Ectodermal cell (in vitro differentiated cells): ENCODE data around the gene CHGA.

ENCODE experiments used
- H3K27ac ChIP-seq: 2 replicates; pipeline ENCODE4 v1.7.0; 2013; ENCODE audit warnings: mild to moderate bottlenecking, low read depth, low read length; ENCODE audit not compliant: insufficient read depth, poor library complexity, severe bottlenecking
- H3K27me3 ChIP-seq: 2 replicates; pipeline ENCODE4 v1.7.0; 2013; ENCODE audit warnings: mild to moderate bottlenecking, low read length; ENCODE audit not compliant: insufficient read depth, control insufficient read depth, poor library complexity, severe bottlenecking
- H3K36me3 ChIP-seq: one replicate; pipeline ENCODE4 v1.7.0; 2013; ENCODE audit warnings: low read length; ENCODE audit not compliant: control insufficient read depth, insufficient read depth
- H3K4me1 ChIP-seq: one replicate; pipeline ENCODE4 v1.7.0; 2013; ENCODE audit warnings: low read length; ENCODE audit not compliant: control insufficient read depth, insufficient read depth
- H3K4me3 ChIP-seq: 2 replicates; pipeline ENCODE4 v1.7.0; 2013; ENCODE audit warnings: low read depth, low read length, control low read depth; ENCODE audit not compliant: insufficient read depth
- H3K9me3 ChIP-seq: 2 replicates; pipeline ENCODE4 v1.7.0; 2013; ENCODE audit warnings: mild to moderate bottlenecking, low read length, moderate library complexity; ENCODE audit not compliant: control insufficient read depth
- WGBS, 2 experiments: methylation state at CpG; one replicate each; pipeline ENCODE4 v1.1.7; 2013; ENCODE audit warnings: missing lambda C conversion rate in 2 of 2; 5-methylcytosine and 5-hydroxymethylcytosine counted together

CHGA gene

DNA sequence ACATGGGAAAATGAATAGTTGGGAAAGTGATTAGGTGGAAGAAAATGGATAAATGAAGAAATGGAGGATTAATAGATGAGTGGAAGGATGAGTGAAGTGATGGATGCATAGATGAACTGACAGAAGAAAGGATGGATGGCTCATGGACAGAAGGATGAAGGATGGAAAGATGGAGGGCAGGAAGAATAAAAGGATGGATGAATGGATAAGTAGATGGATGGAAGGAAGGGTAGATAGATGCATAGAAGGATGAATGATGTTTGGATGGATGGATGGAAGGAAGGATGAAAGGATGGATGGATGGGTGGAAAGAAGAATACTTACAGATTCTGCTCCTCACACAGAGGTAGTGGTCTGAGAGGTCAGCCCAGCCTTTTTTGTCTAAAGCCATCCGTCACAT is 35.8 kb upstream of the CHGA start:
- Histone ChIP-seq H3K36me3 (no peaks in the 10 kb centered on the region), H3K27me3 (no peaks in the 10 kb centered on the region), H3K4me3 (no peak overlapping the region), H3K27ac (no peak overlapping the region), H3K4me1 (no peaks in the 10 kb centered on the region), H3K9me3 (no peaks in the 10 kb centered on the region)
- WGBS, 2 experiments, result 90 to 92% methylated on average over 1 of the region's 1 CpG

DNA sequence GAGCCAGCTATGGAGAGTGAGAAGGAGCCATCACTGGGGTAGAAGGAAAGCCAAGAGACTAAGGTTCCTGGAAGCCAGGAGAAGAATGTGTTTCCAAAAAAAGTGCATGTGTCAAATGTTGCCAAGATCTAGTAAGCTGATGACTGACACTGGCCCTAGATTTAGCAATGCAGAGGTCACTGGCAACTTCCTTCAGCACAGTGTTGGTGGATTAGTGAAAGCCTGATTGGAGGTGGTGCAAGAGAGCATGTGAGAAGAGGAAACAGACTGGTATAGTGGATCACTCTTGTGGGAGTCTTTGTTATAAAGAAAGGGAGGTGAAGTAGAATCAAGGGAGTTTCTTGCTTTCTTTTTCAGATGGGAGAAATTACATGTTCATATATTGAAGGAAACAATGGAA is 34.1 kb upstream of the CHGA start:
- Histone ChIP-seq H3K4me3 (no peak overlapping the region), H3K36me3 (no peaks in the 10 kb centered on the region), H3K27me3 (no peaks in the 10 kb centered on the region), H3K9me3 (peaks cover 3% of the 10 kb centered on the region), H3K4me1 (no peaks in the 10 kb centered on the region), H3K27ac (no peak overlapping the region)

DNA sequence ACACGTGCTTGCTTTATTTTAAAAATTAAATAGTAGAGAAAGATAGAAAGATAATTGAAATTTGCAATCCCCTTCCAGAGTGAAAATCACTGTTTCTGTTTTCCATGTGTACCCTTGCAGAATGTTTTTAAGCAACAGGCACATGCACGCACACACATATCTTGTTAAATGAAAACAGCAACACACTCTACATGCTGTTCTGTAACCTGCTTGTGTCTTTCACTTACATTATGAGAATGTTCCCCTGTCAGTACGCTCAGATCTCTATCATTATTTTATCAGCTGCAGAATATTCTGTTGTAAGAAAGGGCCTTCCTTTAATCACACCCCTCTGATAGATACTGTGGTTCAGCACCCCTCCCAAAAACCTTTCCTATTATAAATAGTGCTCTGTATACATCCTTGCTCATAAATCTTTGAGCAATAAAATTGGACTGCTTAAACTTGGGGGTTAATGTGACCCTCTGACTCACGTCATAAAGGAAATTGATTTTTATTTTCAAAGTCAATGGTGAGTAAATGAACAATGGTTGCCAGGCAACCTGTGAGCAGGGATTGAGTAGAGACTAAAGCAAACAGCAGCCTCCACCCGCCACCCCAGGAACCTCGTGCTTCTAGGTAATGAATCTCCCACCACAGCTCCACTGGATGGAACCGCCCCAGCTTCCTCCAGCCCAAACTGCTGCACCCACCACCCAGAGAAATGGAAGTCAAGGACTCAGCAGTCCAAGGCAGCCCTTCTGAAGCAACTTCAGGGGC is 31.9 kb upstream of the CHGA start:
- Histone ChIP-seq H3K4me1 (no peaks in the 10 kb centered on the region), H3K36me3 (no peaks in the 10 kb centered on the region), H3K27ac (no peak overlapping the region), H3K4me3 (no peak overlapping the region), H3K27me3 (no peaks in the 10 kb centered on the region), H3K9me3 (peaks cover 3% of the 10 kb centered on the region)
- WGBS, 2 experiments, result 75 to 79% methylated on average over 7 of the region's 7 CpGs

DNA sequence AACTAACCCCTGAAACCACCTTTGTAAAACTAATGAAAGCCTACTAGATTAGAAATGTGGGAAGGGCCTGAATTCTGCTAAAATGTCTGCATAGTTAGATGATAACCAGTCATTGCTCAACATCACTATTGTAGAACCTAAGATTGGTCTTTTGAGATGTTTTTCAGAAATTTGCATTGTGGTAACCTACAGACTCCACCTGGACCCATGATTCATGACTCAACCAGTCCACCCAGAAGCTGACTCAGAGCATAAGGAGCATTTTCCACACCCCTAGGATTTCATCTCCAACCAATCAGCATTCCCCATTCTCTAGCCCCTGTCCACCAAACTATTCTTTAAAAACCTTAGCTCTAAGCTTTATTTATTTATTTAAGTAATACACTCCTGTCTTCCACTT is 30.4 kb upstream of the CHGA start:
- peaks cover 3% of the 10 kb centered on the region for H3K9me3 ChIP-seq
- no peaks in the 10 kb centered on the region for H3K4me1 ChIP-seq
- no peaks in the 10 kb centered on the region for H3K36me3 ChIP-seq
- H3K27me3 ChIP-seq, result no peaks in the 10 kb centered on the region
- no peak overlapping the region for H3K27ac ChIP-seq
- H3K4me3 ChIP-seq, result no peak overlapping the region

DNA sequence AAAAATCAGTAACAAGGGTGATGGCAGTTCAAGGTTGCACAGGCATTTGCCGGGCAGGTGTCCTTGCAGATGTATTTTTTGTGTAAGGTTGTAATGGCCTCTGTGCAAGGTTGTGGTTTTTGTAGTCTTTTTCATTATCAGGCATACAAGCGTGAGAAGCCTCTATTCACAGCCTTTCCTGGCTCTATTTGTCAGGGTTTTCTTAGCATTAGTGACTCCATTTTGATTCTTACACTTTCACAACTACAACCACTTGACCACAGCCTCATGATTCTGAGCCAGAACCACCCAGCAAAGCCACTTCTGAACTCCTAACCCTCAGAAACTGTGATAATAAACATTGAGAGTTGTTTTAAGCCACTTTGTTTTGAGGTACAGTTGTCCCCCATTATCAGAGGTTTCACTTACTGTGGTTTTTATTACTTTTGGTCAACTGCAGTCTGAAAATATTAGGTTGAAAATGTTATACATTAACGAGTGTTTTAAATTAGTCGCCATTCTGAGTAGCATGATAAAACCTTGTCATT is 27.5 kb upstream of the CHGA start:
- Histone ChIP-seq H3K36me3 (no peaks in the 10 kb centered on the region), H3K27ac (no peak overlapping the region), H3K9me3 (peaks cover 3% of the 10 kb centered on the region), H3K4me3 (no peak overlapping the region), H3K27me3 (no peaks in the 10 kb centered on the region), H3K4me1 (no peaks in the 10 kb centered on the region)
- WGBS, 2 experiments, result 93 to 97% methylated on average over 4 of the region's 4 CpGs

DNA sequence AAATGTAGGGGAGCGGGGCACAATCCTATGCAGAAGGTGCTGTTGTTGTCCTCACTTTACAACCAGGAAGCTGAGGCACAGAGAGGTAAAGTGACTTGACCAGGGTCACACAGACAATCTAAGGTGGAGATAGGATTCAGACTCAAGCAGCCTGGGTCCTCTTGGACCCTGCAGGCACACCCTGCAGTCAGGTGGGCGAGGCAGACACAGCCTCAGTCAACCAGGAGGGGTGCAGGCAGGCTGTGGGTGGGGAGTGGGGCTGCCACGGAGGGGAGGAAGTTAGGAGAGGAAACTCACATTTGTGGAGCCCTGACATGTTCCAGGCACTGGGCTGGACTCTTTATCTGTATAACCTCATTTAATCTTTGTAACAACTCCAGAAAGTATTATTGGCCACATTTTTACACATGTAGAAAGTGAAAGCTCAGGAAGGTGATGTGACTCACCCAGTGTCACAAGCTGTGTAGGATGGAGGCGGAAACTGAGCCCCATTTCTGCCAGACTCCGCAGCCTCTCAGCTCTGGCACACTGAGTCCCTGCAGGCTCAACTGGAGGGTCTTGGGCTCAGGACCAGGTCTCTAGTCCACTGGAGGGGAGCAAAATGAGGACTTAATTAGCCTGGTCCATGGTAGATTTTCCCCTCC is 24.9 kb upstream of the CHGA start:
- peaks cover 5% of the 10 kb centered on the region for H3K4me1 ChIP-seq
- peaks cover 9% of the 10 kb centered on the region for H3K27me3 ChIP-seq
- H3K4me3 ChIP-seq, result no peak overlapping the region
- 79 to 84% methylated on average over 5 of the region's 5 CpGs for WGBS, 2 experiments
- H3K36me3 ChIP-seq, result no peaks in the 10 kb centered on the region
- H3K9me3 ChIP-seq, result no peaks in the 10 kb centered on the region
- H3K27ac ChIP-seq, result no peak overlapping the region

DNA sequence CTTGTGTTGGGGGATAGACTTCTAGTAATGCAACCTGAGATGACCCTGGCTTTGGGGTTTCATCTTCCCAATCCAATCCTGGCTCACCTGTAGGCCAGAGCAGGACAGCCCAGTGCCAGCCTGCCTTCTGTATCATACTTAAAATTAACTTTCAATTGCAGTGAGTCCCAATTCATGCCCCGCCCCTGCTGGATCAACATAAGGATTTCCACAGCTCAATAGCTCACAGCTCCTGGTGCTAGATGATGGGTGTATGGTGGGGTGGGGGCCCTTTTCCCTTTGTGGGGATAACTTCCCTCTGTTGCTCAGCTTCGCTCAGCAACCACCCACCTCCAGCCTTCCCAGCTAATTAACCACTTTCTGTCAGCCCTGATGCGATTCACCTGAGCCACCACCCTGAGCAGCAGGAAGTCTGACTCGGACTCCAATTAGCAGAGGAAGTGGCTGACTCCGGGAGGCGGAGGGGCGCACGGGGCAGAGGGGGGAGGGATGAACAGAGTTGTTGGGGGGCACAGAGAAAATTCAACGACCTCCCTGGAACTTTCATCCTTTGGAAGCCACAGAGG is 24.3 kb upstream of the CHGA start:
- Histone ChIP-seq H3K4me3 (no peak overlapping the region), H3K27ac (no peak overlapping the region), H3K27me3 (peaks cover 13% of the 10 kb centered on the region), H3K9me3 (no peaks in the 10 kb centered on the region), H3K4me1 (peaks cover 5% of the 10 kb centered on the region), H3K36me3 (no peaks in the 10 kb centered on the region)
- 59 to 66% methylated on average over 8 of the region's 9 CpGs for WGBS, 2 experiments

DNA sequence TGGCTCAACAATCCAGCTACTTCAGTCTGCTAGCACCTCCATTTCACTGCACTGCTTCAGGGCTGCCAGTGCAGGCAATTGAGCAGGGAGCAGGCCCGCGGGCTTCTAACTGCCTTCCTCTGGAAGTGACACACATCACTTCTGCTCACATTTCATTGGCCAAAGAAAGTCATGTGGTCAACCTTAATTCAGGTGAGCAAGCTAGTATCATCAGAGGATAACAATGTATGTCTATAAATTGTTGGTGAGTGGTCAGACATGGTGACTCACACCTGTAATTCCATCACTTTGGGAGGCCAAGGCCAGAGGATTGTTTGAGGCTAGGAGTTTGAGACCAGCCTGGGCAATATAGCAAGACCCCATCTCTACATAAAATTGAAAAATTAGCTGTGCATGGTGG is 22.3 kb upstream of the CHGA start:
- Histone ChIP-seq H3K4me3 (no peak overlapping the region), H3K36me3 (no peaks in the 10 kb centered on the region), H3K9me3 (no peaks in the 10 kb centered on the region), H3K4me1 (peaks cover 5% of the 10 kb centered on the region), H3K27me3 (peaks cover 13% of the 10 kb centered on the region), H3K27ac (no peak overlapping the region)
- WGBS, 2 experiments, result 46 to 50% methylated on average over 2 of the region's 2 CpGs

DNA sequence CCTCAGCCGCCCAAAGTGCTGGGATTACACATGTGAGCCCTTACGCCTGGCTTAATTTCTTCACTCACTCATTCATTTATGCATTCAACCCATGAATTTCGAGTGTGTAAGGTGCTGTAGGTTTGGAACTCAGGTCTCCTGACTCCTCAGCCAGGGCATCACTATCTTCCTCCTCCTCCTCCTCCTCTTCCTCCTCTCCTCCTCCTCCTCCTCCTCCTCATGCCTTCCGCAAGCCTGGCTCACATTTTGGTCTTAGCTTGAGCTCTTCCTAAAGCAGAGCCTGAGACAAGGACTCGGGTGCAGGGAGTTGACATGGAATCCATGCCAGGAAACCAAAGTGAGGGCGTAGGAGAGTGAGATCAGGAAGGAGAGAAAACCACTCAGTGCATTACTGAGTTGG is 20.8 kb upstream of the CHGA start:
- Histone ChIP-seq H3K27me3 (peaks cover 13% of the 10 kb centered on the region), H3K4me1 (peaks cover 5% of the 10 kb centered on the region), H3K9me3 (no peaks in the 10 kb centered on the region), H3K4me3 (no peak overlapping the region), H3K27ac (no peak overlapping the region), H3K36me3 (no peaks in the 10 kb centered on the region)
- WGBS, 2 experiments, result 91 to 92% methylated on average over 6 of the region's 6 CpGs

DNA sequence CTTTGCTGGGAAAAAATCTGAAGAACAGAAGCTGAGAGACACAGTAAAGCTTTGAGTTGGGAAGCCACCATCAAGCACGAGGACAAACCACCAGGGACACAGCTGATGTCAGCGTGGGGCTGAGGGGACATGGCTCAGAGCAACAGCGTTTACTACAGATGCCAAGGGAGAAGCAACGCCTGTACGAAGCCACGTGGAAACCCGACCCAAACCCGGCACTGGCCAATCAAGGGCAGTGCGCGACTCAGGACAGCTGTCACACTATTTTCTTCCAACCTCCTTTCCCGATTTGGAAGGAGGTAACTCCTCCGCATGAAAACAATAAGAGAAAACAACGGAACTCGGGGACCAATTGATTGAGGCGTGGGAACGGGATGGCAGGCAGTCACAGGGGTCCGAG is 20.2 kb upstream of the CHGA start:
- H3K27ac ChIP-seq, result no peak overlapping the region
- no peaks in the 10 kb centered on the region for H3K36me3 ChIP-seq
- H3K4me1 ChIP-seq, result peaks cover 5% of the 10 kb centered on the region
- H3K9me3 ChIP-seq, result no peaks in the 10 kb centered on the region
- H3K27me3 ChIP-seq, result peaks cover 13% of the 10 kb centered on the region
- no peak overlapping the region for H3K4me3 ChIP-seq
- 28 to 30% methylated on average over 17 of the region's 17 CpGs for WGBS, 2 experiments
